HG03045 (cell line): ENCODE results near the gene KLF15.

Experiments
- ATAC-seq: cut with Tn5 transposase; IDR thresholded peaks from one replicate; pipeline ENCODE4 v1.9.1; 2021; ENCODE audit warnings: mild to moderate bottlenecking, moderate library complexity; ENCODE audit not compliant: unreplicated experiment

KLF15 gene

GRCh38 chr3:126307591-126308393, 49.4 kb downstream of the KLF15 start:
- no peak for ATAC-seq

GRCh38 chr3:126306888-126307482, 50.2 kb downstream of the KLF15 start:
- ATAC-seq: no peak

GRCh38 chr3:126306397-126306796, 50.8 kb downstream of the KLF15 start:
- ATAC-seq: no peak

GRCh38 chr3:126305427-126305826, 51.8 kb downstream of the KLF15 start:
- no peak for ATAC-seq

- ATAC-seq: no peak
Measured at GRCh38 chr3:126304704-126305103, 52.5 kb downstream of the KLF15 start.

- ATAC-seq: no peak
Measured at GRCh38 chr3:126304291-126304690, 52.9 kb downstream of the KLF15 start.

GRCh38 chr3:126303272-126303671, 53.9 kb downstream of the KLF15 start:
- ATAC-seq: no peak

- no peak for ATAC-seq
Measured at GRCh38 chr3:126300761-126301481, 56.3 kb downstream of the KLF15 start.

- ATAC-seq: no peak
Measured at GRCh38 chr3:126300001-126300760, 57.0 kb downstream of the KLF15 start.

GRCh38 chr3:126295407-126295939, 61.7 kb downstream of the KLF15 start:
- ATAC-seq: no peak

GRCh38 chr3:126294211-126294808, 62.9 kb downstream of the KLF15 start:
- ATAC-seq: no peak

GRCh38 chr3:126293370-126294082, 63.7 kb downstream of the KLF15 start:
- ATAC-seq: no peak
